HEK293T (cell line): ENCODE results near the gene ACSM2A.
"Not testable (repeated sequence)": the region's sequence is repeated elsewhere in the genome, so short reads cannot be mapped to it uniquely, and the experiment has no call there.

Experiments used
- FOXA1 ChIP-seq: fragments of 450-650 bp; IDR thresholded peaks from 2 replicates; pipeline ENCODE4 v1.6.1; 2016; ENCODE audit warnings: mild to moderate bottlenecking
- FOXM1 ChIP-seq: fragments of 450-650 bp; IDR thresholded peaks from 2 replicates; pipeline ENCODE4 v1.6.1; 2017; ENCODE audit warnings: mild to moderate bottlenecking, borderline replicate concordance
- HDGF ChIP-seq: fragments of 450-650 bp; IDR thresholded peaks from 2 replicates; pipeline ENCODE4 v1.6.1; 2017; ENCODE audit warnings: antibody characterized with exemption, borderline replicate concordance
- NFRKB ChIP-seq: fragments of 450-650 bp; IDR thresholded peaks from 2 replicates; pipeline ENCODE4 v1.6.1; 2016; ENCODE audit warnings: mild to moderate bottlenecking, moderate library complexity
- TARDBP ChIP-seq: fragments of 450-650 bp; IDR thresholded peaks from 2 replicates; pipeline ENCODE4 v1.6.1; 2016

- not testable (repeated sequence) for TF ChIP-seq FOXA1, TARDBP, FOXM1, HDGF, NFRKB
Measured at GRCh38 chr16:20427401-20427797, 23.9 kb upstream of the ACSM2A start.
